H1 (cell line): ENCODE measurements around the gene GRB14. TPM values are rescaled to one million over a fixed set of nuclear protein-coding genes. Genes with fewer than 3 reads are reported as not detected.

Source experiments
- EGR1 ChIP-seq: IDR thresholded peaks from 2 replicates; pipeline ENCODE4 v1.6.1; 2011; ENCODE audit warnings: low read depth, low read length, borderline replicate concordance
- polyA plus RNA-seq, 7 experiments: library from polyadenylated mRNA; depleted of rRNA in 3 of 7; stranded (reverse) in 5 of 7; unstranded in 2 of 7; fragments of >200 nt in 5 of 7; fragments of 200-250 nt in 2 of 7; gene quantifications; 1 replicate in 5 of 7; 2 replicates in 1 of 7; 4 replicates in 1 of 7; pipeline versions ENCODE4 v1.2.1 to v1.2.3, GENCODE V29; 2011 to 2013; ENCODE audit warnings: missing spikeins in 2 of 7, mixed read lengths in 2 of 7
- total RNA-seq: library from RNA; stranded (reverse); fragmentation: NEBNext Ultra II Directional; extraction: Animal tissue kit (Norgen Biotek cat#: 25700); gene quantifications from 2 replicates; pipeline ENCODE4 v1.2.1, GENCODE V29; 2021

The GRB14 gene
- total and polyA plus RNA-seq, 2 of the 8 experiments (the other 6 are each of a cell fraction or from before 2014, with no cell fraction given): 2.5 to 11.6 TPM

- TF ChIP-seq EGR1: no peak
Observed at GRCh38 chr2:164562666-164563065, 58.6 kb downstream of the GRB14 start (continued).
